Breast epithelium (tissue), 3 donors: ENCODE measurements around the gene CLCNKB.

Source experiments
- CTCF ChIP-seq, 3 donors: fragments of 450-650 bp; IDR thresholded peaks; one replicate each; pipeline ENCODE4 v1.5.1; 2016 to 2017; ENCODE audit warnings: antibody characterized with exemption in 3 of 3, mild to moderate bottlenecking in 3 of 3, moderate library complexity in 3 of 3
- POLR2A ChIP-seq: fragments of 450-650 bp; IDR thresholded peaks from one replicate; pipeline ENCODE4 v1.6.1; 2016; ENCODE audit warnings: antibody characterized with exemption, mild to moderate bottlenecking, moderate library complexity
- POLR2AphosphoS5 ChIP-seq, 3 donors: sonication (generic); formaldehyde crosslinking; IDR thresholded peaks; one replicate each; pipeline ENCODE4 v1.6.1; 2017; ENCODE audit warnings: antibody characterized with exemption in 3 of 3

- TF ChIP-seq POLR2AphosphoS5 (IDR thresholded peaks at IDR 0.05) = no peak
- no peak for TF ChIP-seq POLR2A
- no peak for TF ChIP-seq CTCF (IDR thresholded peaks at IDR 0.05)
Measured at GRCh38 chr1:16017076-16017460, 26.5 kb upstream of the CLCNKB start.
